ENCODE results near the gene HACD4. TPM values are rescaled to one million over a fixed set of nuclear protein-coding genes. Genes with fewer than 3 reads are reported as not detected.

Gene HACD4
- total and polyA plus RNA-seq, 2 donors (not counting 3 experiments of a cell fraction or from before 2014, with no cell fraction given), result 1.3 to 1.4 TPM

GRCh38 chr9:21070171-21070571, 38.7 kb upstream of the HACD4 start:
- FAIRE-seq, result peak; percentile 96
- POLR2A ChIA-PET, result no interaction called here
- dilution Hi-C loops (cut with MboI; ENCODE audit: extremely low pct_ligation_motif_present, low sequenced_read_pairs), result no loop called here

More at GRCh38 chr9:21070171-21070571, 38.7 kb upstream of the HACD4 start:
- Histone ChIP-seq H3K27ac (ENCODE audit: insufficient read depth, low read depth, low read length) (peak overlapping the region; percentile 57), H3K36me3 (ENCODE audit: control insufficient read depth in 2 of 2, extremely low read depth in 1 of 2, insufficient read depth in 2 of 2, low read length in 2 of 2) (no peaks in the 10 kb centered on the region), H3K9me1 (replicated peaks; ENCODE audit: control insufficient read depth, extremely low read depth, insufficient read depth, low read length) (no peaks in the 10 kb centered on the region), H4K20me1 (replicated peaks; ENCODE audit: control insufficient read depth, extremely low read depth, insufficient read depth, low read length) (no peaks in the 10 kb centered on the region), H3K4me1 (ENCODE audit: control insufficient read depth, extremely low read depth, insufficient read depth, low read length) (peaks cover 14% of the 10 kb centered on the region), H3K79me2 (ENCODE audit: control insufficient read depth, insufficient read depth, low read length) (no peaks in the 10 kb centered on the region), H2AFZ (ENCODE audit: low read depth, low read length) (no peak overlapping the region), H3K4me2 (ENCODE audit: insufficient read depth, low read length) (peak overlapping the region; percentile 71), H3K4me3 (replicated peaks in 1 of 3; ENCODE audit: insufficient read depth in 1 of 3, low read depth in 1 of 3, low read length in 3 of 3) (no peak overlapping the region), H3K9me3 (replicated peaks; ENCODE audit: control insufficient read depth, insufficient read depth, low read length) (no peaks in the 10 kb centered on the region), H3K27me3 (ENCODE audit: control insufficient read depth in 2 of 2, insufficient read depth in 2 of 2, low read length in 2 of 2) (peaks cover 0 to 2% of the 10 kb centered on the region in 2 experiments), H3K9ac (replicated peaks; ENCODE audit: extremely low read depth, insufficient read depth, low read length) (no peak overlapping the region)
- CTCF ChIA-PET, result interaction anchor here (0.6 to 1.8 kb wide), 14 partner anchors 9 to 646 kb away, joined by 3 to 14 read pairs (median 4); no protein-coding TSS in a partner anchor
- peak; percentile 97 for TF ChIP-seq JUN (IDR thresholded peaks at IDR 0.05; ENCODE audit: borderline replicate concordance, insufficient read depth, insufficient read length, low read depth)
- TF ChIP-seq EZH2 (IDR thresholded peaks at IDR 0.05; ENCODE audit: borderline replicate concordance, low read depth, low read length, severe bottlenecking), result no peak
- no peak for TF ChIP-seq POLR2AphosphoS5 (IDR thresholded peaks at IDR 0.05; ENCODE audit: insufficient read depth, low read depth, low read length)
- no peak for TF ChIP-seq GATA2 (IDR thresholded peaks at IDR 0.05; ENCODE audit: insufficient read depth, insufficient read length, low read depth, low read length)
- TF ChIP-seq FOS (IDR thresholded peaks at IDR 0.05; ENCODE audit: borderline replicate concordance, insufficient read depth, low read length), result peak; percentile 80
- peak; percentile 31 to 56 for TF ChIP-seq CTCF (IDR thresholded peaks at IDR 0.05; ENCODE audit: extremely low read depth in 1 of 2, insufficient read depth in 1 of 2, low read depth in 1 of 2, low read length in 2 of 2)
- no peak for TF ChIP-seq MYC (IDR thresholded peaks at IDR 0.05; ENCODE audit: low read depth, low read length)
- TF ChIP-seq POLR2A (IDR thresholded peaks at IDR 0.05; ENCODE audit: low read depth, low read length), result no peak
- TF ChIP-seq MAX (IDR thresholded peaks at IDR 0.05; ENCODE audit: insufficient read depth, insufficient read length), result no peak
- no TSS peak for BruUV-seq (replicated peaks)
- peak; percentile 97 for DNase-seq (ENCODE audit: low read depth, low spot score)
- intact Hi-C loops (cut with micrococcal nuclease), result no loop called here
